Measurements from ENCODE around the gene BBS2. TPM values are rescaled to one million over a fixed set of nuclear protein-coding genes. Genes with fewer than 3 reads are reported as not detected.

Gene BBS2
- polyA plus RNA-seq, 2 of the 4 experiments (the other 2 are of a cell fraction), result 44.4 to 61.4 TPM

- no peak for FAIRE-seq
Measured at GRCh38 chr16:56438038-56438437, 81.8 kb downstream of the BBS2 start.

GRCh38 chr16:56436258-56436657, 83.6 kb downstream of the BBS2 start:
- Histone ChIP-seq H3K4me1 (no peaks in the 10 kb centered on the region), H3K4me2 (no peak overlapping the region), H3K27ac (no peak overlapping the region), H3K4me3 (no peak overlapping the region), H3K9me3 (no peaks in the 10 kb centered on the region)
- TF ChIP-seq RFX5 (IDR thresholded peaks at IDR 0.05), result no peak
- TF ChIP-seq RCOR1 (IDR thresholded peaks at IDR 0.05; ENCODE audit: low read depth, low read length), result no peak
- TF ChIP-seq SMC3 (IDR thresholded peaks at IDR 0.05), result no peak
- no peak for TF ChIP-seq MAX (IDR thresholded peaks at IDR 0.05)
- TF ChIP-seq BCL3 (IDR thresholded peaks at IDR 0.05), result no peak
- TF ChIP-seq RARB (CRISPR knock-in tag; IDR thresholded peaks at IDR 0.05), result no peak
- TF ChIP-seq HDAC2 (IDR thresholded peaks at IDR 0.05), result no peak
- TF ChIP-seq EHMT2 (IDR thresholded peaks at IDR 0.05; ENCODE audit: low read depth), result no peak
- ATAC-seq (no peak), DNase-seq (ENCODE audit: low read depth in 1 of 2, low spot score in 1 of 2) (no peak), FAIRE-seq (no peak)
- POLR2A ChIA-PET, result no interaction called here
- CTCF ChIA-PET, result interaction anchor here (0.6 to 0.7 kb wide), 2 partner anchors 35 to 73 kb away, joined by 3 to 5 read pairs; no protein-coding TSS in a partner anchor

More at GRCh38 chr16:56438038-56438437, 81.8 kb downstream of the BBS2 start:
- no peaks in the 10 kb centered on the region for H3K9me3 ChIP-seq
- ATAC-seq (no peak), DNase-seq (ENCODE audit: low read depth in 1 of 2, low spot score in 1 of 2) (no peak)
- WGBS (ENCODE audit: missing lambda C conversion rate), result 93% methylated on average over 1 of the region's 1 CpG
- no peak overlapping the region for H3K27ac ChIP-seq
- no peaks in the 10 kb centered on the region for H3K4me1 ChIP-seq
- no peak overlapping the region for H3K4me3 ChIP-seq
- CTCF ChIA-PET, result interaction anchor here (0.6 to 1.4 kb wide), 4 partner anchors 14 to 163 kb away, joined by 3 to 5 read pairs (median 4); no protein-coding TSS in a partner anchor
- POLR2A ChIA-PET, result no interaction called here
- TF ChIP-seq MYC (IDR thresholded peaks at IDR 0.05; ENCODE audit: borderline replicate concordance, low read length), result no peak
- TF ChIP-seq POLR2A (IDR thresholded peaks at IDR 0.05; ENCODE audit: low read length), result no peak
- TF ChIP-seq CEBPB (IDR thresholded peaks at IDR 0.05), result no peak
- TF ChIP-seq EHF (CRISPR knock-in tag; IDR thresholded peaks at IDR 0.05), result no peak
- no peak for TF ChIP-seq ESRRA (IDR thresholded peaks at IDR 0.05; ENCODE audit: borderline replicate concordance, low read length)
- no peak overlapping the region for H3K4me2 ChIP-seq

Other genes starting within 250 kb of the BBS2 start
- gene AMFR, start 94.5 kb downstream of the BBS2 start, polyA plus RNA-seq (2011; rRNA removed), result 88.5 and 92.8 TPM in 2 replicates
- 61.3 to 68.9 TPM (median 68.6 TPM) in 3 replicates for gene AMFR, start 94.5 kb downstream of the BBS2 start, polyA plus RNA-seq (2017; fragmentation: RNase III; extraction: RNeasy Plus Mini Kit Qiagen cat#74134 plus additional on column Dnase treatment)
- gene NUDT21, start 68.7 kb downstream of the BBS2 start, polyA plus RNA-seq (2011; rRNA removed), result 128 and 153 TPM in 2 replicates
- gene NUDT21, start 68.7 kb downstream of the BBS2 start, polyA plus RNA-seq (2017; fragmentation: RNase III; extraction: RNeasy Plus Mini Kit Qiagen cat#74134 plus additional on column Dnase treatment), result 58.7 to 68.4 TPM (median 62.8 TPM) in 3 replicates
- gene OGFOD1, start 68.5 kb downstream of the BBS2 start, polyA plus RNA-seq (2011; rRNA removed), result 72.6 and 94.1 TPM in 2 replicates
- gene OGFOD1, start 68.5 kb downstream of the BBS2 start, polyA plus RNA-seq (2017; fragmentation: RNase III; extraction: RNeasy Plus Mini Kit Qiagen cat#74134 plus additional on column Dnase treatment), result 71.6 to 79.7 TPM (median 72.7 TPM) in 3 replicates
- gene MT4, start 45.0 kb upstream of the BBS2 start, polyA plus RNA-seq (2011; rRNA removed), result not detected in 2 replicates
- not detected in 3 replicates for gene MT4, start 45.0 kb upstream of the BBS2 start, polyA plus RNA-seq (2017; fragmentation: RNase III; extraction: RNeasy Plus Mini Kit Qiagen cat#74134 plus additional on column Dnase treatment)
- 0.16 and 0.24 TPM in 2 replicates for gene MT3, start 69.5 kb upstream of the BBS2 start, polyA plus RNA-seq (2011; rRNA removed)
- gene MT3, start 69.5 kb upstream of the BBS2 start, polyA plus RNA-seq (2017; fragmentation: RNase III; extraction: RNeasy Plus Mini Kit Qiagen cat#74134 plus additional on column Dnase treatment), result 0.21 TPM in 1 of 3 replicates, not detected in the others
- 39.1 and 69.4 TPM in 2 replicates for gene MT2A, start 88.6 kb upstream of the BBS2 start, polyA plus RNA-seq (2011; rRNA removed)
- gene MT2A, start 88.6 kb upstream of the BBS2 start, polyA plus RNA-seq (2017; fragmentation: RNase III; extraction: RNeasy Plus Mini Kit Qiagen cat#74134 plus additional on column Dnase treatment), result 228 to 316 TPM (median 305 TPM) in 3 replicates
- gene MT1E, start 105.8 kb upstream of the BBS2 start, polyA plus RNA-seq (2011; rRNA removed), result not detected in 2 replicates
- not detected in 3 replicates for gene MT1E, start 105.8 kb upstream of the BBS2 start, polyA plus RNA-seq (2017; fragmentation: RNase III; extraction: RNeasy Plus Mini Kit Qiagen cat#74134 plus additional on column Dnase treatment)
- not detected in 2 replicates for gene MT1M, start 112.6 kb upstream of the BBS2 start, polyA plus RNA-seq (2011; rRNA removed)
- not detected in 3 replicates for gene MT1M, start 112.6 kb upstream of the BBS2 start, polyA plus RNA-seq (2017; fragmentation: RNase III; extraction: RNeasy Plus Mini Kit Qiagen cat#74134 plus additional on column Dnase treatment)
- gene MT1A, start 118.6 kb upstream of the BBS2 start, polyA plus RNA-seq (2011; rRNA removed), result 5.3 and 8.0 TPM in 2 replicates
- 12.8 to 16.9 TPM (median 14.1 TPM) in 3 replicates for gene MT1A, start 118.6 kb upstream of the BBS2 start, polyA plus RNA-seq (2017; fragmentation: RNase III; extraction: RNeasy Plus Mini Kit Qiagen cat#74134 plus additional on column Dnase treatment)
- not detected in 2 replicates for gene MT1B, start 131.9 kb upstream of the BBS2 start, polyA plus RNA-seq (2011; rRNA removed)
- not detected in 3 replicates for gene MT1B, start 131.9 kb upstream of the BBS2 start, polyA plus RNA-seq (2017; fragmentation: RNase III; extraction: RNeasy Plus Mini Kit Qiagen cat#74134 plus additional on column Dnase treatment)
- 4.1 and 5.6 TPM in 2 replicates for gene MT1F, start 137.9 kb upstream of the BBS2 start, polyA plus RNA-seq (2011; rRNA removed)
- gene MT1F, start 137.9 kb upstream of the BBS2 start, polyA plus RNA-seq (2017; fragmentation: RNase III; extraction: RNeasy Plus Mini Kit Qiagen cat#74134 plus additional on column Dnase treatment), result 6.8 to 11.3 TPM (median 10.8 TPM) in 3 replicates
- not detected in 2 replicates for gene MT1G, start 148.0 kb upstream of the BBS2 start, polyA plus RNA-seq (2011; rRNA removed)
- not detected in 3 replicates for gene MT1G, start 148.0 kb upstream of the BBS2 start, polyA plus RNA-seq (2017; fragmentation: RNase III; extraction: RNeasy Plus Mini Kit Qiagen cat#74134 plus additional on column Dnase treatment)
- gene MT1H, start 149.8 kb upstream of the BBS2 start, polyA plus RNA-seq (2011; rRNA removed), result not detected in 2 replicates
- not detected in 3 replicates for gene MT1H, start 149.8 kb upstream of the BBS2 start, polyA plus RNA-seq (2017; fragmentation: RNase III; extraction: RNeasy Plus Mini Kit Qiagen cat#74134 plus additional on column Dnase treatment)
- gene MT1X, start 162.4 kb upstream of the BBS2 start, polyA plus RNA-seq (2011; rRNA removed), result 44.0 and 74.5 TPM in 2 replicates
- gene MT1X, start 162.4 kb upstream of the BBS2 start, polyA plus RNA-seq (2017; fragmentation: RNase III; extraction: RNeasy Plus Mini Kit Qiagen cat#74134 plus additional on column Dnase treatment), result 73.4 to 131 TPM (median 121 TPM) in 3 replicates
- gene NUP93, start 210.1 kb upstream of the BBS2 start, polyA plus RNA-seq (2011; rRNA removed), result 91.4 and 97.5 TPM in 2 replicates
- gene NUP93, start 210.1 kb upstream of the BBS2 start, polyA plus RNA-seq (2017; fragmentation: RNase III; extraction: RNeasy Plus Mini Kit Qiagen cat#74134 plus additional on column Dnase treatment), result 82.5 to 88.9 TPM (median 87.3 TPM) in 3 replicates

Data from A549 (cell line).